Osteoblast (primary cell): ENCODE measurements around the gene DCAF12L2. TPM values are rescaled to one million over a fixed set of nuclear protein-coding genes. Genes with fewer than 3 reads are reported as not detected.
A peak's percentile ranks its signal among the peaks of the same experiment; 100 is the strongest.
"Not testable (repeated sequence)": the region's sequence is repeated elsewhere in the genome, so short reads cannot be mapped to it uniquely, and the experiment has no call there.

Experiments used
- DNase-seq: peaks from one replicate; pipeline ENCODE4 v3.0.0; 2011; ENCODE audit warnings: low spot score, mixed read lengths; ENCODE audit not compliant: insufficient read length; ENCODE audit errors: missing footprints
- H2AFZ ChIP-seq: 2 replicates; pipeline ENCODE4 v1.6.0; 2011; ENCODE audit warnings: mild to moderate bottlenecking, low read length
- H3K27ac ChIP-seq: 2 replicates; pipeline ENCODE4 v1.5.1; 2011; ENCODE audit warnings: mild to moderate bottlenecking, low read depth, low read length, moderate library complexity
- H3K27me3 ChIP-seq: 2 replicates; pipeline ENCODE4 v1.6.0; 2012; ENCODE audit warnings: mild to moderate bottlenecking, control low read depth, inconsistent platforms, low read length, moderate library complexity; ENCODE audit not compliant: insufficient read depth
- H3K36me3 ChIP-seq: 2 replicates; pipeline ENCODE4 v1.5.1; 2011; ENCODE audit warnings: mild to moderate bottlenecking, low read length, control low read depth, moderate library complexity; ENCODE audit not compliant: insufficient read depth
- H3K4me1 ChIP-seq: 2 replicates; pipeline ENCODE4 v1.5.1; 2011; ENCODE audit warnings: mild to moderate bottlenecking, low read length, control low read depth, moderate library complexity; ENCODE audit not compliant: insufficient read depth
- H3K4me2 ChIP-seq: 2 replicates; pipeline ENCODE4 v1.6.0; 2011; ENCODE audit warnings: mild to moderate bottlenecking, low read length; ENCODE audit not compliant: insufficient read depth
- H3K4me3 ChIP-seq: fragments of 200-600 bp; sonication (generic); 3 replicates; pipeline ENCODE4 v1.5.1; 2012; ENCODE audit warnings: mild to moderate bottlenecking, low read length, inconsistent platforms; ENCODE audit not compliant: insufficient read depth
- H3K79me2 ChIP-seq: 2 replicates; pipeline ENCODE4 v1.6.0; 2012; ENCODE audit warnings: mild to moderate bottlenecking, low read length, control low read depth, inconsistent platforms; ENCODE audit not compliant: insufficient read depth
- H3K9me3 ChIP-seq: 2 replicates; pipeline ENCODE4 v1.5.1; 2011; ENCODE audit warnings: low read depth, low read length, control low read depth
- H4K20me1 ChIP-seq: 2 replicates; pipeline ENCODE4 v1.6.0; 2012; ENCODE audit warnings: mild to moderate bottlenecking, low read length, control low read depth; ENCODE audit not compliant: insufficient read depth
- CTCF ChIP-seq: IDR thresholded peaks from 2 replicates; pipeline ENCODE4 v1.5.1; 2011; ENCODE audit warnings: mild to moderate bottlenecking, low read depth, low read length, moderate library complexity; ENCODE audit errors: extremely low read depth
- total RNA-seq: library from RNA; depleted of rRNA; stranded (reverse); fragments of >200 nt; gene quantifications from 2 replicates; pipeline ENCODE4 v1.2.3, GENCODE V29; 2012

Gene DCAF12L2
- not detected in 2 replicates for total RNA-seq

GRCh38 chrX:126165721-126166461 is at the start of gene DCAF12L2:
Gene DCAF12L2, minus strand, starts transcription at chrX:126166289. Its CDS starts 365 bp downstream, at chrX:126165924.
- H3K79me2 ChIP-seq = no peaks in the 10 kb centered on the region
- H3K9me3 ChIP-seq = peaks cover 4% of the 10 kb centered on the region
- DNase-seq = peak; percentile 80
- no peaks in the 10 kb centered on the region for H3K4me1 ChIP-seq
- H4K20me1 ChIP-seq = no peaks in the 10 kb centered on the region
- no peak within 1 kb of the TSS for H3K4me3 ChIP-seq
- no peak within 1 kb of the TSS for H2AFZ ChIP-seq
- no peak within 1 kb of the TSS for H3K4me2 ChIP-seq
- no peak for TF ChIP-seq CTCF
- no peak within 1 kb of the TSS for H3K27ac ChIP-seq
- H3K27me3 ChIP-seq = no peaks in the 10 kb centered on the region
- no peaks in the 10 kb centered on the region for H3K36me3 ChIP-seq

- H3K79me2 ChIP-seq, H2AFZ ChIP-seq, H3K4me3 ChIP-seq, H4K20me1 ChIP-seq, H3K4me1 ChIP-seq, H3K4me2 ChIP-seq, H3K27ac ChIP-seq, H3K36me3 ChIP-seq, H3K27me3 ChIP-seq, H3K9me3 ChIP-seq, DNase-seq: not testable (repeated sequence)
These were observed 24.8 kb upstream of the DCAF12L2 start for GRCh38 chrX:126190888-126191287.

- no peaks in the 10 kb centered on the region for H4K20me1 ChIP-seq
- H3K27me3 ChIP-seq = no peaks in the 10 kb centered on the region
- no peak for TF ChIP-seq CTCF
- H3K4me3 ChIP-seq = no peak overlapping the region
- no peak overlapping the region for H3K27ac ChIP-seq
- H3K9me3 ChIP-seq = no peaks in the 10 kb centered on the region
- no peak for DNase-seq
- no peak overlapping the region for H3K4me2 ChIP-seq
- no peak overlapping the region for H2AFZ ChIP-seq
- H3K4me1 ChIP-seq = no peaks in the 10 kb centered on the region
- H3K79me2 ChIP-seq = no peaks in the 10 kb centered on the region
- H3K36me3 ChIP-seq = no peaks in the 10 kb centered on the region
These were observed 11.2 kb upstream of the DCAF12L2 start for GRCh38 chrX:126177133-126177840.

- no peak for DNase-seq
- Histone ChIP-seq H2AFZ (no peak overlapping the region), H3K4me2 (no peak overlapping the region), H3K4me3 (no peak overlapping the region), H3K36me3 (no peaks in the 10 kb centered on the region), H3K27me3 (no peaks in the 10 kb centered on the region), H3K9me3 (no peaks in the 10 kb centered on the region), H3K27ac (no peak overlapping the region), H3K79me2 (no peaks in the 10 kb centered on the region), H4K20me1 (no peaks in the 10 kb centered on the region), H3K4me1 (no peaks in the 10 kb centered on the region)
- TF ChIP-seq CTCF = no peak
These were observed 4.6 kb upstream of the DCAF12L2 start for GRCh38 chrX:126170720-126171119.
